ENCODE measurements around the gene RPSA. TPM values are rescaled to one million over a fixed set of nuclear protein-coding genes. Genes with fewer than 3 reads are reported as not detected.
A peak's percentile ranks its signal among the peaks of the same experiment; 100 is the strongest.

Gene RPSA
- total RNA-seq, 2 experiments from 2014 or later, result 1,930 to 1,974 TPM

DNA sequence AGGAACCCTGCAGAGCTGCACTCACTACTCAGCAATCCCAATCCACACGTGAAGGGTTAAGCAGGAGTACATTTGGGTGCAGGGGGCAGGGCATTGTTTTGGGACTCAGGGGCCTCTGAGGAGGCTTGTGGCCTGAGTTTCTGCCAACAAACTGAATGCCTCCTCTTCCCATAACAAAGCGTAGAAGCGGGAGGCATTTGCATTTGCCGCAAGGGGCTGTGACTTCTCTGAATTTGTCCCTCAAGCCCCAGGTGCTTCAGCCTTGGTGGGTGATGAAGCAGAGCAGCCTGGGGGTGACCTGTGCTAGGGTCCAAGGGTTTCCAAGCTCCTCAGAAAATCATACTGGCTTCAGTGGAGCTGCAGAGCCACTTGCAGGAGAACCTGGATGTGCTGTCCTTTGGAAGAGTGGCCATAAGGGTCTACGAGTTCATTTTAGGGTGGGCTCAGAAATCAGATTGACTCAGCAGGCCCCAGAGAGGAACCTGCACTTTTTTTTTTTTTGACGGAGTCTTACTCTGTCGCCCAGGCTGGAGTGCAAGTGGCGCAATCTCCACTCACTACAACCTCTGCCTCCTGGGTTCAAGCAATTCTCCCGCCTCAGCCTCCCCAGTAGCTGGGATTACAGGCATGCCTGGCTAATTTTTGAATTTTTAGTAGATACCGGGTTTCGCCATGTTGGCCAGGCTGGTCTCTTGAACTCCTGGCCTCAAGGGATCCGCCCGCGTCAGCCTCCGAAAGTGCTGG, 1.4 kb upstream of the RPSA start:
- Histone ChIP-seq H3K36me3 (ENCODE audit: insufficient read depth, low read length) (peaks cover 33% of the 10 kb centered on the region), H3K27ac (ENCODE audit: low read depth in 1 of 2, low read length in 2 of 2) (no peak overlapping the region), H3K4me1 (ENCODE audit: insufficient read depth, low read length) (peaks cover 34% of the 10 kb centered on the region), H3K9me3 (ENCODE audit: control insufficient read depth in 1 of 2, insufficient read depth in 1 of 2, low read length in 2 of 2) (no peaks in the 10 kb centered on the region), H3K4me3 (ENCODE audit: low read length) (no peak overlapping the region), H3K27me3 (ENCODE audit: control insufficient read depth in 1 of 2, insufficient read depth in 2 of 2, low read length in 2 of 2) (no peaks in the 10 kb centered on the region)
- H3K4me3 Mint-ChIP-seq, result no peak overlapping the region
- H3K9me3 Mint-ChIP-seq, result no peaks in the 10 kb centered on the region
- ATAC-seq (ENCODE audit: poor library complexity) (no peak), DNase-seq (no peak)
- TF ChIP-seq, protein P1, sequence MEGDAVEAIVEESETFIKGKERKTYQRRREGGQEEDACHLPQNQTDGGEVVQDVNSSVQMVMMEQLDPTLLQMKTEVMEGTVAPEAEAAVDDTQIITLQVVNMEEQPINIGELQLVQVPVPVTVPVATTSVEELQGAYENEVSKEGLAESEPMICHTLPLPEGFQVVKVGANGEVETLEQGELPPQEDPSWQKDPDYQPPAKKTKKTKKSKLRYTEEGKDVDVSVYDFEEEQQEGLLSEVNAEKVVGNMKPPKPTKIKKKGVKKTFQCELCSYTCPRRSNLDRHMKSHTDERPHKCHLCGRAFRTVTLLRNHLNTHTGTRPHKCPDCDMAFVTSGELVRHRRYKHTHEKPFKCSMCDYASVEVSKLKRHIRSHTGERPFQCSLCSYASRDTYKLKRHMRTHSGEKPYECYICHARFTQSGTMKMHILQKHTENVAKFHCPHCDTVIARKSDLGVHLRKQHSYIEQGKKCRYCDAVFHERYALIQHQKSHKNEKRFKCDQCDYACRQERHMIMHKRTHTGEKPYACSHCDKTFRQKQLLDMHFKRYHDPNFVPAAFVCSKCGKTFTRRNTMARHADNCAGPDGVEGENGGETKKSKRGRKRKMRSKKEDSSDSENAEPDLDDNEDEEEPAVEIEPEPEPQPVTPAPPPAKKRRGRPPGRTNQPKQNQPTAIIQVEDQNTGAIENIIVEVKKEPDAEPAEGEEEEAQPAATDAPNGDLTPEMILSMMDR (IDR thresholded peaks at IDR 0.05), result no peak
- POLR2A ChIA-PET, result interaction anchor here (0.7 to 3.4 kb wide), 5 partner anchors 10 to 1814 kb away, joined by 3 to 34 read pairs (median 5); no protein-coding TSS in a partner anchor
- H3K4me1 Mint-ChIP-seq (ENCODE audit: low read depth), result peaks cover 35% of the 10 kb centered on the region
- CTCF ChIA-PET, result interaction anchor here (0.9 to 2.5 kb wide), 4 partner anchors 16 to 884 kb away, joined by 3 to 15 read pairs (median 5); no protein-coding TSS in a partner anchor
- no peaks in the 10 kb centered on the region for H3K27me3 Mint-ChIP-seq
- intact Hi-C loops (cut with DNase I, micrococcal nuclease), result loop anchor here in 1 of 2 experiments (5.0 to 10.0 kb wide), 7 partner anchors 42 to 1800 kb away; partner anchors contain the start of genes ACAA1 and MYD88
- peaks cover 50% of the 10 kb centered on the region for H3K36me3 Mint-ChIP-seq (ENCODE audit: low read depth)
- H3K27ac Mint-ChIP-seq, result peak overlapping the region; percentile 88

DNA sequence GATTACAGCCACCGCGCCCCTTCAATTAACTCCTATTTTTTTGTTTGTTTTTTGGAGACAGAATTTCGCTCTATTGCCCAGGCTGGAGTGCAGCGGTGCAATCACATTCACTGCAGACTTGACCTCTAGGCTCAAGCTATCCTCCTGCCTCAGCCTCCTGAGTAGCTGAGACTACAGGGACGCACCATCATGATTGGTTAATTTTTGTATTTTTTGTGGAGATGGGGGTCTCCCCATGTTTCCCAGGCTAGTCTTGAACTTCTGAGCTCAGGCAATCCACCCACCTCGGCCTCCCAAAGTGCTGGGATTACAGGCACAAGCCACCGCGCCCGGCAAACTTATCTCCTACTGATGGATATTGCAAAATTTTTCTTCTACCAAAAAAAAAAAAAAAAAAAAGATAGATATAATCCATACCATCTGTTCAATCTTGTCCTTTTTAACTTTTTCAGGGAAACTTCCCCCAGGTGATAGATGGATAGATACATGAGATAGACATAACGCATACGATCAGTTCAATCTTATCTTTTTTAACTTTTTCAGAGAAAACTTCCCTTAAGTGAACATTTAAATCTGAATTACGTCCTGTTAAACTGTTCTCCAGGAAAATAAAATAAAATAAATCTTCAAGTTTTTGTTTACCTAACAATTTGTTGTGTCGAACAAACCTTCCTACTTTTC, 693 bp upstream of the RPSA start:
- peak overlapping the region; percentile 78 for H3K4me3 ChIP-seq (ENCODE audit: low read length)
- peaks cover 41% of the 10 kb centered on the region for H3K4me1 Mint-ChIP-seq (ENCODE audit: low read depth)
- H3K27ac Mint-ChIP-seq, result peak overlapping the region; percentile 88
- intact Hi-C loops (cut with DNase I, micrococcal nuclease), result loop anchor here (1.0 to 10.0 kb wide), 11 partner anchors 20 to 1799 kb away; partner anchors contain the start of genes ACAA1 (in 1 of the 2), EIF1B (in 1 of the 2), MYD88 (in 1 of the 2) and SLC25A38 (in 1 of the 2)
- H3K27me3 Mint-ChIP-seq, result no peaks in the 10 kb centered on the region
- no peaks in the 10 kb centered on the region for H3K9me3 Mint-ChIP-seq
- H3K4me3 Mint-ChIP-seq, result peak overlapping the region; percentile 86
- H3K27me3 ChIP-seq (ENCODE audit: control insufficient read depth in 1 of 2, insufficient read depth in 2 of 2, low read length in 2 of 2), result no peaks in the 10 kb centered on the region
- ATAC-seq (ENCODE audit: poor library complexity) (no peak), DNase-seq (no peak)
- ChIA-PET POLR2A (interaction anchor here (0.6 to 3.4 kb wide), 12 partner anchors 8 to 1794 kb away, joined by 3 to 34 read pairs (median 4); partner anchors contain the start of genes CTNNB1, DLEC1 and EIF1B), CTCF (interaction anchor here (0.6 to 3.0 kb wide), 10 partner anchors 12 to 885 kb away, joined by 3 to 15 read pairs (median 4); no protein-coding TSS in a partner anchor)
- H3K9me3 ChIP-seq (ENCODE audit: control insufficient read depth in 1 of 2, insufficient read depth in 1 of 2, low read length in 2 of 2), result no peaks in the 10 kb centered on the region
- peaks cover 38% of the 10 kb centered on the region for H3K4me1 ChIP-seq (ENCODE audit: insufficient read depth, low read length)
- H3K36me3 ChIP-seq (ENCODE audit: insufficient read depth, low read length), result peaks cover 38% of the 10 kb centered on the region
- H3K36me3 Mint-ChIP-seq (ENCODE audit: low read depth), result peaks cover 52% of the 10 kb centered on the region
- peak overlapping the region; percentile 76 to 88 for H3K27ac ChIP-seq (ENCODE audit: low read depth in 1 of 2, low read length in 2 of 2)
- TF ChIP-seq, protein P1 (IDR thresholded peaks at IDR 0.05), result no peak

DNA sequence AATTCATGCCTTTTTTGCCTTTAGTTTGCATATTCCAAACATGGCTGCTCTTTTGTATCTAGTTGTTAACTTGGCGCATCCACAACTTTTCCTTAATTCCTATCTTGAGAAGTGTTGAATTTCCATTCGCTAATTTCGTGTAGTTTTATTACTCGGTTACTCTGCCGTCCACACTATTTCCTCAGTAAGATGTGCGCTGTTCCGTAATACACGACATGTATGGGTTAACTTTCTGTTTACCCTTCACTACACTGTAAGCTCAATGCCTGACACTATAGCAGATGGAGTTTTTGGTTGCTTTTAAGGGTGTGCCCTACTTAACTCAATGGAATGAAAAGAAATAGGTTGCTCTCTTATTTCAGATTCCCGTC, 724 bp downstream of the RPSA start:
- Histone ChIP-seq H3K4me3 (ENCODE audit: low read length) (peak overlapping the region; percentile 78), H3K9me3 (ENCODE audit: control insufficient read depth in 1 of 2, insufficient read depth in 1 of 2, low read length in 2 of 2) (no peaks in the 10 kb centered on the region), H3K27ac (ENCODE audit: low read depth in 1 of 2, low read length in 2 of 2) (peak overlapping the region; percentile 76 to 88), H3K36me3 (ENCODE audit: insufficient read depth, low read length) (peaks cover 45% of the 10 kb centered on the region), H3K27me3 (ENCODE audit: control insufficient read depth in 1 of 2, insufficient read depth in 2 of 2, low read length in 2 of 2) (no peaks in the 10 kb centered on the region), H3K4me1 (ENCODE audit: insufficient read depth, low read length) (peaks cover 38% of the 10 kb centered on the region)
- peaks cover 58% of the 10 kb centered on the region for H3K36me3 Mint-ChIP-seq (ENCODE audit: low read depth)
- ChIA-PET POLR2A (interaction anchor here (0.7 to 3.4 kb wide), 17 partner anchors 8 to 1792 kb away, joined by 3 to 34 read pairs (median 4); partner anchors contain the start of genes ACAA1, CTNNB1, DLEC1 and EIF1B), CTCF (interaction anchor here (1.3 to 3.0 kb wide), 7 partner anchors 10 to 886 kb away, joined by 3 to 15 read pairs (median 6); no protein-coding TSS in a partner anchor)
- peak overlapping the region; percentile 88 for H3K27ac Mint-ChIP-seq
- H3K4me3 Mint-ChIP-seq, result peak overlapping the region; percentile 86
- TF ChIP-seq, protein P1 (IDR thresholded peaks at IDR 0.05), result no peak
- DNase-seq, result no peak
- intact Hi-C loops (cut with DNase I, micrococcal nuclease), result loop anchor here (2.0 to 10.0 kb wide), 8 partner anchors 40 to 1798 kb away; partner anchors contain the start of genes ACAA1 (in 1 of the 2), EIF1B (in 1 of the 2) and MYD88 (in 1 of the 2)
- no peaks in the 10 kb centered on the region for H3K9me3 Mint-ChIP-seq
- H3K4me1 Mint-ChIP-seq (ENCODE audit: low read depth), result peaks cover 48% of the 10 kb centered on the region
- ATAC-seq (ENCODE audit: poor library complexity), result no peak
- H3K27me3 Mint-ChIP-seq, result no peaks in the 10 kb centered on the region

All from CD4-positive, alpha-beta T cell (primary cell).